ENCODE results near the gene OR2T1.
"Not testable (repeated sequence)": the region's sequence is repeated elsewhere in the genome, so short reads cannot be mapped to it uniquely, and the experiment has no call there.

- TF ChIP-seq CTCF (conservative IDR thresholded peaks at IDR 0.05; ENCODE audit: low read length); EZH2phosphoT487 (IDR thresholded peaks at IDR 0.05; ENCODE audit: borderline replicate concordance): not testable (repeated sequence)
These were observed 32.1 kb downstream of the OR2T1 start for GRCh38 chr1:248434913-248435312.
